HG03469 (cell line): ENCODE results near the gene DYNC2LI1.
"Not testable (repeated sequence)": the region's sequence is repeated elsewhere in the genome, so short reads cannot be mapped to it uniquely, and the experiment has no call there.

ENCODE experiments used
- ATAC-seq: cut with Tn5 transposase; IDR thresholded peaks from one replicate; pipeline ENCODE4 v1.9.1; 2021; ENCODE audit warnings: mild to moderate bottlenecking, moderate library complexity, moderate number of reproducible peaks; ENCODE audit not compliant: unreplicated experiment

DYNC2LI1 gene

DNA sequence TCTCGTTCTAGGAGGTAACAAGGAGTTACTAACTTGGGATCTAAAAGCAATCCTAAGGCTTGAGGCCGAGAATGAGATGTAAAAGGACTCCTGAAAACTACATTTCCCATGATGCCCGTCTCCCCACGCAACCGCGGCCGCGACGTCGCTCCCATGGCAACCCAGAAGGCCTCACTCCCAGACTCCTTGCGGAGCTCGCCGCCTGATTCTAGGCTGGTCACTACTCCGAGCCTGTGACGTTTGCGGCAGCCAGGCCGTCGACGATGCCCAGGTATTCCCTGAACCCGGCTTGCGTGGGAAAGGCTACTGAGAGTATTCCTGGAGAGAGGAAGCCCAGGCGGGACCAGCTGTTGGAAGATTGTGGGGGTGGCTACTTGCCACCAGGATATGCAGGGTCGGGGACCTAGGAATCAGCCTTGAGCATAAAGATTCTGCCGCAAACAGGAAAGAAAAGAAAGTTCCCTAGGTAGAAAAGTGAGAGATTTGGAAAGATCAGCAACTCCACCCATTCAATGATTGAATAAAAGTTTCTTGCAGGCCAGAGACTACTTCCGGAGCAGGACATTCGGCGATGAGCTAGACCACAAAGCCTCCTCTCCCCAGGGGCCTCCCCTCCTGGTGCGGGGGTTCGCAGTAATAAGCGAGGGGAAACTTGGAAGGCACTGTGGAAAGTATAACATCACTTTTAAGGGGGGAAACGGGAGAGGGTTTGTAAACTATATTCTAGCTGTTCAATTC is at the start of gene DYNC2LI1:
TSS of gene DYNC2LI1 (plus strand) at position 164 of the 738 bp plus-strand sequence. CDS start at position 264, 100 bp downstream.
- ATAC-seq, result peak; percentile 94

- no peak for ATAC-seq
Measured at GRCh38 chr2:43724728-43725526, 48.9 kb upstream of the DYNC2LI1 start.

DNA sequence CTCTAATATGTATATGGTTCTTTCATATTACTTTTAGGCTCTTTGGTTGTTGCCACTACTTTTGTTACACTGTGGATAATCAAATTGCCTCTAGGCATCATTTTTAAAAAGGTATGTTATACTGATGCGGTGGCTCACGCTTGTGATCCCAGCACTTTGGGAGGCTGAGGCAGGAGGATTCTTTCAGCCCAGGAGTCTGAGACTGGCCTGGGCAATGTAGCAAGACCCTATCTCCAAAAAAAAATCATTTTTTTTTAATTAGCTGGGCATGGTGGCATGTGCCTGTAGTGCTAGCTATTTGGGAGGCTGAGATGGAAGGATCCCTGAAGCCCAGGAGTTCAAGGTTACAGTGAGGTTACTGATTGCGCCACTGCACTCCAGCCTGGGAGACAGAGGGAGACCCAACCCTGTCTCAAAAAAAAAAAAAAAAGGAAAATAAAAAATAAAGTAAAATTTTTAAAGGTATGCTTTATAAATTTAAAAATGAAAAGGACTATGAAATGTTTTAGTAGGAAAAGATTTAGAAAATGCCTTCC is 48.1 kb upstream of the DYNC2LI1 start:
- no peak for ATAC-seq

- ATAC-seq, result not testable (repeated sequence)
Measured at GRCh38 chr2:43726961-43727633, 46.7 kb upstream of the DYNC2LI1 start.

GRCh38 chr2:43727634-43728014 is 46.2 kb upstream of the DYNC2LI1 start:
- ATAC-seq, result no peak

- ATAC-seq, result no peak
Measured at GRCh38 chr2:43729491-43730174, 44.2 kb upstream of the DYNC2LI1 start.

- no peak for ATAC-seq
Measured at GRCh38 chr2:43731211-43731610, 42.6 kb upstream of the DYNC2LI1 start.

GRCh38 chr2:43736637-43737036 is 37.2 kb upstream of the DYNC2LI1 start:
- ATAC-seq, result no peak

- ATAC-seq, result no peak
Measured at GRCh38 chr2:43737097-43737854, 36.6 kb upstream of the DYNC2LI1 start.

DNA sequence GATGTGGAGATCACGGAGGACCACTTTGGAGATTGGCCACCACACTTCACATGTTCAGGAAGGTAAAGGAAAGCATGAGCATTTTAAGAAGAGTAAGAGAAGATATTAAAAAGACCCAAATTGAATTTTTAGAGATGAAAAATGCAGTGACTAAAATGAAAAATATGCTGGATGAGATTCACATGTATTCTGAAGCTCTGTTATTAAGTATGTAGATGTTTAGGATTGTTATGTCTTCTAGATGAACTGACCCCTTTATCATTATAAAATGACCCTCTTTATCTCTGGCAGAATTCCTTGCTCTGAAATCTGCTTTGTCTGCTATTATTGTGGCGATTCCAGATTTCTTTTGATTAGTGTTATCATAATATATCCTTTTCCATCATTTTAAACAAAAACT is 36.0 kb upstream of the DYNC2LI1 start:
- ATAC-seq, result no peak

DNA sequence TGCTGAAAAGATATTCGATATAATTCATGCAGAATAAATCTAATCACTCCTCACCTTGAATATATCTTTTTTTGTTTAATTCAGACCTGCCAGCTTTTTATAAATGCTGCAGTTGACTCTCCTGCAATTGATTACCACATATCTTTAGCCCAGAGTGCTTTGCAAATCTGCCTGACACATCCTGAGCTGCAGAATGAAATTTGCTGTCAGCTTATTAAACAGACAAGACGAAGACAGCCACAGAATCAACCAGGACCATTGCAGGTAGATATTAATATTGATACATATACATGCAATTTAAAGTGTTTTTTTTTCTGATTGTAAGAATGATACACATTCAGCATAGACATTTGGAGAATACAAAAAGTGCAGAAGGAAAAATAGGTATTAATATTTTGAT is 35.6 kb upstream of the DYNC2LI1 start:
- no peak for ATAC-seq

DNA sequence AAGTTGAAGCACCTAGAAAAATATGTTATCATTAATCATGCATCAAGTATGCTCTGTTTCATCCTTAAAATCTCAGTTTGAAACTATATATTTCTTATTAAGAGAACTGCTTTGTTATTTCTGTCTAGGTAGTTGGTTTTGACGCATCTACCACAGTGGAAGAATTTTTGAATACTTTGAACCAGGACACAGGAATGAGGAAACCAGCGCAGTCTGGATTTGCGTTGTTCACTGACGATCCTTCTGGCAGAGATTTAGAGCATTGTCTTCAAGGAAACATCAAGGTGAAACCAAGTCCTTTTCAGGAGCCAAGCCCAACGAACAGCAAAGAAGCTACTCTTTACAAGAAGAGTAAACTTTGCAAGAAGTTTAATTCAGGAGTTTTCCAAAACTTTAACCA is 30.1 kb upstream of the DYNC2LI1 start:
- no peak for ATAC-seq

- no peak for ATAC-seq
Measured at GRCh38 chr2:43745457-43745856, 28.4 kb upstream of the DYNC2LI1 start.

DNA sequence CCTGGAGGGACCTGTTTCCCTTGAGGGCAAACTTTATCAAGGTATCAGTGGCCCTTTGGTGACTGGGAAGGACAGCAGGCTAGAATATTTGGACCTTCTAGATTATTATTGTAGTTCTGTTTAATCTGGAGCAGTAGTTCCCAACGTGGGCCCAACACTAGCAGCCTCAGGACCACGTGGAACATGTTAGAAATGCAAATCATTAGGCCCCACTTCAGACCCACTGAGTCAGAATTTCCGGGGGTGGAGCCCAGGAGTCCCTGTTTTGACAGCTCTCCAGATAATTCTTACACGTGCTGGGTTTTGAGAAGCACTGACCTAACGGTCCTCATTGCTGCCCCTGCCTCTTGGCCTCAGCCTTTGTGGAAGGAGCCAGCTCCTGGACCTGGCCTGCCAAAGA is 25.5 kb upstream of the DYNC2LI1 start:
- no peak for ATAC-seq

DNA sequence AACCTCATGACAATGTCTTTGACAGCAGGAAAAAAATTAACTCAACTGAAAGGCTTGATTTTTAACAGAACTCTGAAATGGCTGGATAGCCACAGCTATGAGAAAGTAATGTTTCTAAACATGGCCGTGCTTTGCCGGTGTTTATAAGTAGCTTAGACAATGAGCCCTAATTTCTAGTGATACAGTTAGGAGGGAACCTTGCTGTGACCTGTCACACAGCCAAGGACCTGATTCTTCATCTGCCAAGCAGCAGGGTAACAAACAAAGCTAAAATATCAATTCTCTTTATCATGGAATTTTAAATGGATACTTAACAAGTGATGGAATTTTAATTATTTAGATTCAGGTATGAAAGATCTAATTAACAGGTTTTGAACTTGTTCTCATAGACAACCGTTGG is 24.3 kb upstream of the DYNC2LI1 start:
- no peak for ATAC-seq

DNA sequence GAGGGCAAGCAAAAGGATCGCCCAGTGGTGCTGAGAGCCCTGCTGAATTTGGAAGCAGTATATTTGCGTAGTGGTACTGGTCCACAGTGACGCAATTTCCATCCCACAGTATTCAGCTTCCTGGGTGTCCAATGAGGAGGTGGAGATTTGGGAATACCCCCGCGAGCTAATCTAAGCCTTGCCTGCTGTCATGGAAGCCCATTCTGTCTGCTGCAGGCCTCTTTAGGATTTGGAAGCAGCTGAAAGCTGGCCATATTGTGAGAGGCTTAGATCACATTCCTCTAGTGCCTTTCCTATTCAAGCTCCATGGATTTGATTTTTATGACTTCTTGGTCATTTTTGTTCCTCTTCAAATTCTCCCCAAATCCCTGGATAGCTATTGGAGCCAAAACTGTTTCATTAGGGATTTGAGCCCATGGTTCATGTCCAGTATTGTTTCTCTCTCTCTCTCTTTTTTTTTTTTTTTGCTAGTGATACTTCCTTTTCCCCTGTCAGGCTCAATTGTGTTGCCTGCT is 22.3 kb upstream of the DYNC2LI1 start:
- ATAC-seq, result no peak

DNA sequence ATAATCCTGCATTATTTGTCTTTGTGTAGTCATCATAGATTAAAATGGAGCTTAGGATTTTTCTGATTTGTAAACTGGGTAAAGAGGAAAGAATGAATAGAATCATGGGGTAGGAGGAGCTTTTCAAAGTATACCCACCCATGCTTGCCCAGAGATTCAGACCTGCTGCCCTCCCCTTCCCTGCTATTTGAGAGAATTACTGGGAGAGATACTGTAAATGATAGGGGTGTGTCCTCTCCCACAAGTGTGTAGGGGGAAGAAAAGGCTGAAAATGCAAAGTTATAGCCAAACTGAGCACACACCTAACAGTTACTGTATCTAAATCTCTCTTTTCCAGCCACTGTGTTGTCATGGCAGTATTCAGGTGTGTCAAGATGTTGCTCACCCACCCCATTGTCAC is 21.5 kb upstream of the DYNC2LI1 start:
- ATAC-seq, result no peak

GRCh38 chr2:43754180-43754579 is 19.7 kb upstream of the DYNC2LI1 start:
- no peak for ATAC-seq

DNA sequence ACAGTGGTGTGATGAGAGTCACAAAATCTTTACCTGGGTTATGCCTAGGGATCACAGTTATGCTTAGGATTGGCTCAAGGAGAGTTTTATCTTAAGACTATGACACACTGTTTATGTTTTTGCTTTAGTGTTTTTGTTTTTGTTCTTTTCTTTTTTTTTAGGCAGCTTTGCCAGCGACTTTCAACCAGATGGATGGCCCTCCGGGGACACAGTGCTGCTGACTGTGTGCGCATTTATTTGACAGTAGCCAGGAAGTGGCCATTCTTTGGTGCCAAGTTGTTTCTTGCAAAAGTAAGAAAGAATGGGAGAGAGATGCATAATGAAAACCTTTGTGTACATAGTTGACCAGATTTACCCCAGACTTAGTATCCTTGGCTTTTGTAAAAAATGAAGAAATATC is 15.1 kb upstream of the DYNC2LI1 start:
- ATAC-seq, result no peak

- ATAC-seq, result no peak
Measured at GRCh38 chr2:43759195-43759594, 14.6 kb upstream of the DYNC2LI1 start.
